ENCODE measurements around the gene FAM90A26.
"Not testable (repeated sequence)": the region's sequence is repeated elsewhere in the genome, so short reads cannot be mapped to it uniquely, and the experiment has no call there.

- not testable (repeated sequence) for TF ChIP-seq EZH2 (IDR thresholded peaks at IDR 0.05; ENCODE audit: low read depth, low read length, severe bottlenecking); JUN (IDR thresholded peaks at IDR 0.05; ENCODE audit: low read depth, low read length); BCL11A (IDR thresholded peaks at IDR 0.05; ENCODE audit: low read depth in 2 of 2, low read length in 2 of 2)
- TF ChIP-seq, protein P1, sequence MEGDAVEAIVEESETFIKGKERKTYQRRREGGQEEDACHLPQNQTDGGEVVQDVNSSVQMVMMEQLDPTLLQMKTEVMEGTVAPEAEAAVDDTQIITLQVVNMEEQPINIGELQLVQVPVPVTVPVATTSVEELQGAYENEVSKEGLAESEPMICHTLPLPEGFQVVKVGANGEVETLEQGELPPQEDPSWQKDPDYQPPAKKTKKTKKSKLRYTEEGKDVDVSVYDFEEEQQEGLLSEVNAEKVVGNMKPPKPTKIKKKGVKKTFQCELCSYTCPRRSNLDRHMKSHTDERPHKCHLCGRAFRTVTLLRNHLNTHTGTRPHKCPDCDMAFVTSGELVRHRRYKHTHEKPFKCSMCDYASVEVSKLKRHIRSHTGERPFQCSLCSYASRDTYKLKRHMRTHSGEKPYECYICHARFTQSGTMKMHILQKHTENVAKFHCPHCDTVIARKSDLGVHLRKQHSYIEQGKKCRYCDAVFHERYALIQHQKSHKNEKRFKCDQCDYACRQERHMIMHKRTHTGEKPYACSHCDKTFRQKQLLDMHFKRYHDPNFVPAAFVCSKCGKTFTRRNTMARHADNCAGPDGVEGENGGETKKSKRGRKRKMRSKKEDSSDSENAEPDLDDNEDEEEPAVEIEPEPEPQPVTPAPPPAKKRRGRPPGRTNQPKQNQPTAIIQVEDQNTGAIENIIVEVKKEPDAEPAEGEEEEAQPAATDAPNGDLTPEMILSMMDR (IDR thresholded peaks at IDR 0.05; ENCODE audit: control extremely low read depth in 1 of 3, insufficient read depth in 1 of 3, low read depth in 1 of 3, low read length in 3 of 3) = peak in 1 of 3 experiments; percentile 0; a peak in 1 of 4 replicates
Measured at GRCh38 chr4:9123572-9124007, 46.6 kb upstream of the FAM90A26 start.
